ENCODE data around the gene TMCO4. TPM values are rescaled to one million over a fixed set of nuclear protein-coding genes. Genes with fewer than 3 reads are reported as not detected.

The TMCO4 gene
- total and polyA plus RNA-seq, 2 of the 4 experiments (the other 2 are of a cell fraction), result 7.3 to 8.6 TPM

- H3K9me1 ChIP-seq (ENCODE audit: insufficient read depth, low read length), result no peaks in the 10 kb centered on the region
- TF ChIP-seq CHD1 (IDR thresholded peaks at IDR 0.05; ENCODE audit: low read depth, low read length), result no peak
- no peaks in the 10 kb centered on the region for H3K4me1 ChIP-seq (ENCODE audit: control insufficient read depth, insufficient read depth, low read length)
- no peak overlapping the region for H2BK20ac ChIP-seq (ENCODE audit: low read depth, low read length)
- dilution Hi-C loops (cut with HindIII; ENCODE audit: low sequenced_read_pairs, unreplicated experiment), result no loop called here
- no peak overlapping the region for H4K91ac ChIP-seq (ENCODE audit: insufficient read depth, low read depth, low read length)
- ATAC-seq (ENCODE audit: low read depth) (no peak), DNase-seq (no peak)
- WGBS, 2 experiments (ENCODE audit: extremely low coverage in 2 of 2, insufficient read length in 1 of 2), result no CpG with 5 or more reads among the region's 4 CpGs
- H2AK5ac ChIP-seq (ENCODE audit: low read depth, low read length), result no peak overlapping the region
- H2BK120ac ChIP-seq (ENCODE audit: low read depth, low read length), result no peak overlapping the region
- no peak overlapping the region for H2AFZ ChIP-seq (replicated peaks; ENCODE audit: low read length, poor library complexity)
- no peak overlapping the region for H4K5ac ChIP-seq (ENCODE audit: low read depth, low read length)
- no peak overlapping the region for H3K4ac ChIP-seq (ENCODE audit: low read depth, low read length)
- H3K36me3 ChIP-seq (ENCODE audit: control insufficient read depth, insufficient read depth, low read length), result no peaks in the 10 kb centered on the region
- ChIA-PET CTCF (interaction anchor here (3.9 kb wide), 1 partner anchor 44 kb away, joined by 27 read pairs; no protein-coding TSS in a partner anchor), POLR2A (ENCODE audit: unreplicated experiment) (interaction anchor here (0.5 kb wide), 1 partner anchor 45 kb away, joined by 4 read pairs; no protein-coding TSS in a partner anchor)
- no peak overlapping the region for H3K4me3 ChIP-seq (ENCODE audit: insufficient read depth, low read depth, low read length)
- no peak overlapping the region for H3K9ac ChIP-seq (ENCODE audit: low read depth, low read length)
- in situ Hi-C loops (cut with MboI; ENCODE audit: low sequenced_read_pairs), result no loop called here
- no peak overlapping the region for H3K18ac ChIP-seq (ENCODE audit: low read depth, low read length)
- no peak overlapping the region for H2BK15ac ChIP-seq (ENCODE audit: low read depth, low read length)
- no peaks in the 10 kb centered on the region for H3K27me3 ChIP-seq (ENCODE audit: control insufficient read depth, insufficient read depth, low read length)
- no TSS peak for BruUV-seq (replicated peaks)
- no peaks in the 10 kb centered on the region for H3K9me3 ChIP-seq (ENCODE audit: control insufficient read depth, insufficient read depth, low read length)
- H4K8ac ChIP-seq (ENCODE audit: low read depth in 2 of 2, low read length in 2 of 2), result no peak overlapping the region
- H3K23ac ChIP-seq (ENCODE audit: low read depth, low read length), result no peak overlapping the region
- no peaks in the 10 kb centered on the region for H4K20me1 ChIP-seq (ENCODE audit: insufficient read depth, low read length)
- no peaks in the 10 kb centered on the region for H3K79me1 ChIP-seq (ENCODE audit: low read depth in 1 of 2, low read length in 2 of 2)
- no peak overlapping the region for H3K56ac ChIP-seq (ENCODE audit: extremely low read depth, insufficient read depth, low read length)
- intact Hi-C loops (cut with micrococcal nuclease), result no loop called here
- no peak overlapping the region for H3K4me2 ChIP-seq (ENCODE audit: low read depth, low read length)
- H3K27ac ChIP-seq (ENCODE audit: insufficient read depth, low read length), result no peak overlapping the region
- no peak overlapping the region for H3K14ac ChIP-seq (replicated peaks; ENCODE audit: low read depth, low read length)
- H2BK5ac ChIP-seq (ENCODE audit: low read depth, low read length, poor library complexity, severe bottlenecking), result no peak overlapping the region
- H2AK9ac ChIP-seq (replicated peaks; ENCODE audit: low read depth, low read length, poor library complexity), result no peak overlapping the region
Observed at GRCh38 chr1:19706136-19706535, 93.6 kb downstream of the TMCO4 start.
